NCI-H2081 (cell line): ENCODE data around the gene SCARF1.

Source experiments
- DNase-seq, 2 experiments: peaks; one replicate each; lab custom pipeline; 2025; lab: John Stamatoyannopoulos, UW

SCARF1 gene

GRCh38 chr17:1604831-1605528 is 40.6 kb downstream of the SCARF1 start:
- no peak for DNase-seq

- DNase-seq = no peak
These were observed 44.0 kb downstream of the SCARF1 start for GRCh38 chr17:1601571-1601970.

- no peak for DNase-seq
These were observed 47.0 kb downstream of the SCARF1 start for GRCh38 chr17:1598399-1599095.

- no peak for DNase-seq
These were observed 47.6 kb downstream of the SCARF1 start for GRCh38 chr17:1597861-1598342.

GRCh38 chr17:1593630-1593931 is 52.0 kb downstream of the SCARF1 start:
- DNase-seq = no peak

- no peak for DNase-seq
These were observed 52.5 kb downstream of the SCARF1 start for GRCh38 chr17:1592751-1593629.

GRCh38 chr17:1591474-1592090 is 54.0 kb downstream of the SCARF1 start:
- DNase-seq = no peak

GRCh38 chr17:1590747-1591473 is 54.6 kb downstream of the SCARF1 start:
- no peak for DNase-seq

GRCh38 chr17:1590029-1590746 is 55.3 kb downstream of the SCARF1 start:
- DNase-seq = no peak

- DNase-seq = no peak
These were observed 56.5 kb downstream of the SCARF1 start for GRCh38 chr17:1588821-1589585.

- DNase-seq = no peak
These were observed 61.4 kb downstream of the SCARF1 start for GRCh38 chr17:1584167-1584566.
